ENCODE data around the gene ATRNL1.

DNA sequence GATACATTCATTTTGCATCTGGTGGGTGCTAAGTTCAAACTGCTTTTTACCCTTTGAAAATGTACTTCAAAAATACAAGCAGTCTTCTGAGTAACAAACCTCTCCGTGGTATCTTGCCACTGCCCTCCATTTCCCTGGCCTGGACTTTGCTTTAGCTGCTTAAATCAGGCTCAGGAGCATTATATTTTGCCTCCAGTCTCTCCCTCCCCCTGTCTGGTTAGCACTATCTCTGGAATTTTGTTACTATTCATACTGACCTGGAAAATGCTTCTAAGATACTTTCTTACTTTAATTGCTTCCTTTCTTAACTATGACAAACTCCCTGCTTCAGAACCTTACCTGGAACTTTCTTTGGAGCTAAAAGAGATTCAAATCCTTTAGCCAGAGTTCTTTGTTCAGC is 810.0 kb downstream of the ATRNL1 start:
- TF ChIP-seq YY1 (IDR thresholded peaks at IDR 0.05; ENCODE audit: insufficient read depth, insufficient read length), result no peak
- TF ChIP-seq ZNF274 (IDR thresholded peaks at IDR 0.05; ENCODE audit: low read depth, low read length), result no peak

Data from NT2/D1 (cell line).